Uterus (tissue), 2 donors: ENCODE measurements around the gene TOX2.

Experiments used
- POLR2A ChIP-seq, 2 donors: fragments of 450-650 bp; IDR thresholded peaks; one replicate each; pipeline ENCODE4 v1.6.1; 2016; ENCODE audit warnings: antibody characterized with exemption in 2 of 2, mild to moderate bottlenecking in 1 of 2, moderate library complexity in 1 of 2
- TF ChIP-seq, protein P1 (sequence below), 4 experiments: fragments of 200-600 bp in 2 of 4; fragments of 450-650 bp in 2 of 4; sonication (generic) in 2 of 4; IDR thresholded peaks; one replicate each; pipeline ENCODE4 v1.5.1; 2016 to 2019; ENCODE audit warnings: antibody characterized with exemption in 4 of 4, mild to moderate bottlenecking in 2 of 4, moderate library complexity in 1 of 4

DNA sequence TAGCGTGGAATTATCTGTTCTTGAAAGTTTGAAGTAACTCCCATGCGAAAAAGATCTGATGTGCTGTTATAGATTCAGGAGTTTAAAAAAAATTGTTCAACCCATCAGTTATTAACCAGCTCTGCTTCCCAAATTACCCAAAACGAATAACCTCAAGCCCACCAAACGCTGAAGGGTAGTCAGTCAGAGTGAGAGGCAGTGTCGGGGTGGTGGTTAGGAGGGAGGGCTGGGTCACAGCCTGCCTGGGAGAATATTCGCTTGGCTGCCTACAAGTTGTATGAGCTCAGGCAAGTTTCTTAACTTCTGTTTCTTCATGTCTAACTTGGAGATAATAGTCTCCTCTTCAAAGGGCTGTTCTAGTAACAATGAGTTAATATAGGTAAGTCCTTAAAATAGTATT lies 157.7 kb downstream of the TOX2 start:
- TF ChIP-seq, protein P1, sequence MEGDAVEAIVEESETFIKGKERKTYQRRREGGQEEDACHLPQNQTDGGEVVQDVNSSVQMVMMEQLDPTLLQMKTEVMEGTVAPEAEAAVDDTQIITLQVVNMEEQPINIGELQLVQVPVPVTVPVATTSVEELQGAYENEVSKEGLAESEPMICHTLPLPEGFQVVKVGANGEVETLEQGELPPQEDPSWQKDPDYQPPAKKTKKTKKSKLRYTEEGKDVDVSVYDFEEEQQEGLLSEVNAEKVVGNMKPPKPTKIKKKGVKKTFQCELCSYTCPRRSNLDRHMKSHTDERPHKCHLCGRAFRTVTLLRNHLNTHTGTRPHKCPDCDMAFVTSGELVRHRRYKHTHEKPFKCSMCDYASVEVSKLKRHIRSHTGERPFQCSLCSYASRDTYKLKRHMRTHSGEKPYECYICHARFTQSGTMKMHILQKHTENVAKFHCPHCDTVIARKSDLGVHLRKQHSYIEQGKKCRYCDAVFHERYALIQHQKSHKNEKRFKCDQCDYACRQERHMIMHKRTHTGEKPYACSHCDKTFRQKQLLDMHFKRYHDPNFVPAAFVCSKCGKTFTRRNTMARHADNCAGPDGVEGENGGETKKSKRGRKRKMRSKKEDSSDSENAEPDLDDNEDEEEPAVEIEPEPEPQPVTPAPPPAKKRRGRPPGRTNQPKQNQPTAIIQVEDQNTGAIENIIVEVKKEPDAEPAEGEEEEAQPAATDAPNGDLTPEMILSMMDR (IDR thresholded peaks at IDR 0.05) = no peak
- TF ChIP-seq POLR2A (IDR thresholded peaks at IDR 0.05) = no peak
